GM12892 (cell line): ENCODE data around the gene CAPZB.

Experiments
- POLR2A ChIP-seq: IDR thresholded peaks from 2 replicates; pipeline ENCODE4 v1.6.1; 2011; ENCODE audit warnings: low read depth, low read length, control low read depth
- TAF1 ChIP-seq: IDR thresholded peaks from 2 replicates; pipeline ENCODE4 v1.6.1; 2011; ENCODE audit warnings: low read depth, mild to moderate bottlenecking, control low read depth, low read length, borderline replicate concordance

- TF ChIP-seq POLR2A (no peak), TAF1 (no peak)
These were observed 164.3 kb downstream of the CAPZB start for GRCh38 chr1:19321071-19321470.
